Measurements from ENCODE around the gene SLFN12.

GRCh38 chr17:35453171-35453570, 20.9 kb upstream of the SLFN12 start:
- TF ChIP-seq, protein P1, sequence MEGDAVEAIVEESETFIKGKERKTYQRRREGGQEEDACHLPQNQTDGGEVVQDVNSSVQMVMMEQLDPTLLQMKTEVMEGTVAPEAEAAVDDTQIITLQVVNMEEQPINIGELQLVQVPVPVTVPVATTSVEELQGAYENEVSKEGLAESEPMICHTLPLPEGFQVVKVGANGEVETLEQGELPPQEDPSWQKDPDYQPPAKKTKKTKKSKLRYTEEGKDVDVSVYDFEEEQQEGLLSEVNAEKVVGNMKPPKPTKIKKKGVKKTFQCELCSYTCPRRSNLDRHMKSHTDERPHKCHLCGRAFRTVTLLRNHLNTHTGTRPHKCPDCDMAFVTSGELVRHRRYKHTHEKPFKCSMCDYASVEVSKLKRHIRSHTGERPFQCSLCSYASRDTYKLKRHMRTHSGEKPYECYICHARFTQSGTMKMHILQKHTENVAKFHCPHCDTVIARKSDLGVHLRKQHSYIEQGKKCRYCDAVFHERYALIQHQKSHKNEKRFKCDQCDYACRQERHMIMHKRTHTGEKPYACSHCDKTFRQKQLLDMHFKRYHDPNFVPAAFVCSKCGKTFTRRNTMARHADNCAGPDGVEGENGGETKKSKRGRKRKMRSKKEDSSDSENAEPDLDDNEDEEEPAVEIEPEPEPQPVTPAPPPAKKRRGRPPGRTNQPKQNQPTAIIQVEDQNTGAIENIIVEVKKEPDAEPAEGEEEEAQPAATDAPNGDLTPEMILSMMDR (conservative IDR thresholded peaks at IDR 0.05; ENCODE audit: low read depth, low read length) = no peak
- no peak for TF ChIP-seq EZH2phosphoT487 (IDR thresholded peaks at IDR 0.05; ENCODE audit: borderline replicate concordance, low read length)
